HepG2 (cell line): Measurements from ENCODE around the gene ZNF585A. TPM values are rescaled to one million over a fixed set of nuclear protein-coding genes. Genes with fewer than 3 reads are reported as not detected.

ENCODE experiments used
- ATF3 ChIP-seq: sonication (generic); formaldehyde crosslinking; IDR thresholded peaks from 2 replicates; pipeline ENCODE4 v1.4.0; 2020; ENCODE audit warnings: missing genetic modification reagents
- DNMT3B ChIP-seq: conservative IDR thresholded peaks from 2 replicates; pipeline ENCODE4 v1.6.1; 2016; ENCODE audit warnings: missing biosample characterization, control low read depth
- E2F2 ChIP-seq: sonication (generic); formaldehyde crosslinking; IDR thresholded peaks from 2 replicates; pipeline ENCODE4 v1.4.0; 2020; ENCODE audit warnings: missing genetic modification reagents, borderline replicate concordance
- EP300 ChIP-seq, 3 experiments: sonication (generic) in 1 of 3; formaldehyde crosslinking in 1 of 3; IDR thresholded peaks; 2 replicates each; pipeline versions ENCODE4 v1.5.1 to v1.6.1; 2011 to 2020; ENCODE audit warnings: low read depth in 2 of 3, low read length in 2 of 3, borderline replicate concordance in 1 of 3, improper control_type of control experiment in 1 of 3, mild to moderate bottlenecking in 1 of 3, missing genetic modification reagents in 1 of 3, moderate library complexity in 1 of 3
- FOXC1 ChIP-seq: sonication (generic); formaldehyde crosslinking; IDR thresholded peaks from 2 replicates; pipeline ENCODE4 v1.8.0; 2022; ENCODE audit warnings: mild to moderate bottlenecking, missing genetic modification reagents, borderline replicate concordance
- GMEB2 ChIP-seq: IDR thresholded peaks from 2 replicates; pipeline ENCODE4 v1.6.1; 2016; ENCODE audit warnings: missing biosample characterization, missing genetic modification reagents, low read depth
- HMG20B ChIP-seq: conservative IDR thresholded peaks from 2 replicates; pipeline ENCODE4 v1.6.1; 2016; ENCODE audit warnings: missing genetic modification reagents, missing compliant biosample characterization
- SALL1 ChIP-seq: sonication (generic); formaldehyde crosslinking; IDR thresholded peaks from 2 replicates; pipeline ENCODE4 v1.8.0; 2022; ENCODE audit warnings: mild to moderate bottlenecking, missing genetic modification reagents
- U2AF1 ChIP-seq: fragments of 200-400 bp; formaldehyde crosslinking; optimal IDR thresholded peaks from 2 replicates; pipeline ENCODE3; 2017; ENCODE audit warnings: mild to moderate bottlenecking, low read depth, low read length
- ZBTB38 ChIP-seq: sonication (generic); formaldehyde crosslinking; IDR thresholded peaks from 2 replicates; pipeline ENCODE4 v1.5.1; 2020; ENCODE audit warnings: mild to moderate bottlenecking, missing genetic modification reagents
- ZC3H13 ChIP-seq: sonication (generic); formaldehyde crosslinking; IDR thresholded peaks from 2 replicates; pipeline ENCODE4 v1.8.1; 2023; ENCODE audit warnings: mild to moderate bottlenecking, missing genetic modification reagents, moderate library complexity
- ZFP90 ChIP-seq: sonication (generic); formaldehyde crosslinking; IDR thresholded peaks from 2 replicates; pipeline ENCODE4 v1.8.0; 2022; ENCODE audit warnings: missing genetic modification reagents, mild to moderate bottlenecking, inconsistent platforms, borderline replicate concordance
- ZIK1 ChIP-seq: sonication (generic); formaldehyde crosslinking; IDR thresholded peaks from 2 replicates; pipeline ENCODE4 v1.5.0; 2020; ENCODE audit warnings: mild to moderate bottlenecking, low read depth, missing genetic modification reagents, borderline replicate concordance
- ZMYM2 ChIP-seq: sonication (generic); formaldehyde crosslinking; IDR thresholded peaks from 2 replicates; pipeline ENCODE4 v1.8.0; 2022; ENCODE audit warnings: mild to moderate bottlenecking, missing genetic modification reagents
- ZNF12 ChIP-seq: sonication (generic); formaldehyde crosslinking; IDR thresholded peaks from 2 replicates; pipeline ENCODE4 v1.5.0; 2020; ENCODE audit warnings: missing genetic modification reagents
- ZNF225 ChIP-seq: sonication (generic); formaldehyde crosslinking; IDR thresholded peaks from 2 replicates; pipeline ENCODE4 v1.4.0; 2020; ENCODE audit warnings: mild to moderate bottlenecking, missing genetic modification reagents
- ZNF333 ChIP-seq: sonication (generic); formaldehyde crosslinking; IDR thresholded peaks from 2 replicates; pipeline ENCODE4 v1.4.0; 2020; ENCODE audit warnings: mild to moderate bottlenecking, missing genetic modification reagents, borderline replicate concordance
- ZNF547 ChIP-seq: sonication (generic); formaldehyde crosslinking; IDR thresholded peaks from 2 replicates; pipeline ENCODE4 v1.5.1; 2020; ENCODE audit warnings: mild to moderate bottlenecking, missing genetic modification reagents
- polyA plus RNA-seq, 8 experiments: library from polyadenylated mRNA; depleted of rRNA in 3 of 8; stranded (reverse) in 7 of 8; unstranded in 1 of 8; fragments of >200 nt; fragmentation: Illumina TruSeq in 4 of 8; extraction: Trizol in 4 of 8; gene quantifications; 2 replicates each; pipeline versions ENCODE4 v1.2.1 to v1.2.3, GENCODE V29; 2011 to 2016; ENCODE audit warnings: low read depth in 4 of 8, missing spikeins in 1 of 8, mixed read lengths in 1 of 8; ENCODE audit not compliant: insufficient read depth in 1 of 8
- total RNA-seq, 5 experiments: library from RNA; depleted of rRNA; stranded (reverse); fragments of >200 nt; fragmentation: Illumina TruSeq; extraction: Trizol; gene quantifications; 2 replicates each; pipeline ENCODE4 v1.2.3, GENCODE V29; 2016; ENCODE audit warnings: low read depth in 1 of 5
- TF ChIP-seq, protein P1 (sequence below): sonication (generic); formaldehyde crosslinking; IDR thresholded peaks from 2 replicates; pipeline ENCODE4 v1.5.1; 2020; ENCODE audit warnings: mild to moderate bottlenecking, missing genetic modification reagents, borderline replicate concordance
- TF ChIP-seq, protein P2 (sequence below): sonication (generic); formaldehyde crosslinking; IDR thresholded peaks from 2 replicates; pipeline ENCODE4 v1.9.0; 2021; ENCODE audit warnings: missing genetic modification reagents, borderline replicate concordance
- TF ChIP-seq, protein P3 (sequence below): sonication (generic); formaldehyde crosslinking; IDR thresholded peaks from 2 replicates; pipeline ENCODE4 v1.8.1; 2023; ENCODE audit warnings: mild to moderate bottlenecking, missing genetic modification reagents

Gene ZNF585A
- total and polyA plus RNA-seq, 2 of the 13 experiments (the other 11 are each of a cell fraction or from before 2014, with no cell fraction given), result 7.1 to 8.5 TPM

DNA sequence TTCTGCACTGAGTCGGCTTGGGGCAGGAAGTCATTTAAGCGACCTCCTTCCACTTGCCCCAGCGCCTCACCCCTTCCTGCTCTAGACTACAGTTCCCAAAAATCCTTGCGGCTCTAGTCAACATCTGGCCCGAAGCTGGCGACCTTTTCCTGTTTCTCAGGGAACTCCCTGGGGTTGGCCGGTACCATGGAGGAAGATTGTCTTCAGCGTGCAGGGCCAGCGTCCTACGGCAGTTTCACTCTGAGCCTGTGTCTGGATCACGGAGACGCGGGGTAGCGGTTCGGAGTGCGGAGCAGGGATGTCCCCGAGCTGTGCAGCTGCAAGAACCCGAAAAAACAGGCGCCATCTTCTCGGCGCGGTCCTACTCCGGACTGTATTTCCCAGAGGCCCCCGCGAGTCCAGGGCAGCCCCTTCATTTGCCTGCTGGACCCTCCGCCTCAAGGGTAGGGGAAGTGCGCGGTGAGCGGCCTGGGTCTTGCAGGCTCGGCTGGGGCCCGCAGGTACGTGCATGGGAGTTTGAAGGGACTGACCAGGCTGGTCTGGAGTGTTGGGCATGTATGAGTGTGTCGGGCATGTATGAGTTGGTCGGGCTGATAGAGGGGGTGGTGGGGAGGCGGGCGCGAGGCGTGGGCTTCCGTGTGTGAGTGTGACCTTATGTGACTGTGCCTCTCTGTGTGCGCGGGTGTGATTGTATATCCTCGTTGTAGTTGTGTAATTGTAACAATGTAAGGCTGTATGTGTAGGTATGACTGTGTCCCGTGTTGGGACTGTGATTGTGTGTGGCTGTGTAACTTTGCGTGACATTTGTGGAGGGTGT lies 45.5 kb upstream of the ZNF585A start, which contains the start of gene ZNF383 (continued):
- TF ChIP-seq, protein P1, sequence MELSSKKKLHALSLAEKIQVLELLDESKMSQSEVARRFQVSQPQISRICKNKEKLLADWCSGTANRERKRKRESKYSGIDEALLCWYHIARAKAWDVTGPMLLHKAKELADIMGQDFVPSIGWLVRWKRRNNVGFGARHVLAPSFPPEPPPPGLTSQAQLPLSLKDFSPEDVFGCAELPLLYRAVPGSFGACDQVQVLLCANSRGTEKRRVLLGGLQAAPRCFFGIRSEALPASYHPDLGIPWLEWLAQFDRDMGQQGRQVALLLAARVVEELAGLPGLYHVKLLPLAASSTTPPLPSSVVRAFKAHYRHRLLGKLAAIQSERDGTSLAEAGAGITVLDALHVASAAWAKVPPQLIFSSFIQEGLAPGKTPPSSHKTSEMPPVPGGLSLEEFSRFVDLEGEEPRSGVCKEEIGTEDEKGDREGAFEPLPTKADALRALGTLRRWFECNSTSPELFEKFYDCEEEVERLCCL (CRISPR knock-in tag), result 0 out of 2 replicates have a peak, but pooled peaks have one; percentile 69
- TF ChIP-seq ZNF12 (CRISPR knock-in tag) (no peak), FOXC1 (CRISPR knock-in tag) (peak; percentile 46; the same call in 1 of the 2 replicates), ZIK1 (CRISPR knock-in tag) (no peak), ZBTB38 (CRISPR knock-in tag) (peak; percentile 46; the same call in 1 of the 2 replicates), HMG20B (CRISPR knock-in tag) (no peak), ZNF333 (CRISPR knock-in tag) (peak; percentile 69; the same call in 1 of the 2 replicates), ZNF547 (CRISPR knock-in tag) (peak; percentile 28; the same call in 1 of the 2 replicates), EP300 (IDR thresholded peaks at IDR 0.05; ENCODE audit: low read depth in 2 of 2, low read length in 2 of 2) (no peak), EP300 (CRISPR knock-in tag; IDR thresholded peaks at IDR 0.05; ENCODE audit: borderline replicate concordance) (no peak), GMEB2 (CRISPR knock-in tag) (no peak), ZMYM2 (CRISPR knock-in tag) (no peak), ZC3H13 (CRISPR knock-in tag) (peak; percentile 87; the same call in 1 of the 2 replicates), ZNF225 (CRISPR knock-in tag) (peak; percentile 91; the same call in 1 of the 2 replicates), E2F2 (CRISPR knock-in tag) (no peak), ZFP90 (CRISPR knock-in tag) (no peak), ATF3 (CRISPR knock-in tag) (no peak), U2AF1 (no peak), SALL1 (CRISPR knock-in tag) (peak; percentile 70), DNMT3B (CRISPR knock-in tag) (no peak; the same call in 1 of the 2 replicates)
- TF ChIP-seq, protein P2, sequence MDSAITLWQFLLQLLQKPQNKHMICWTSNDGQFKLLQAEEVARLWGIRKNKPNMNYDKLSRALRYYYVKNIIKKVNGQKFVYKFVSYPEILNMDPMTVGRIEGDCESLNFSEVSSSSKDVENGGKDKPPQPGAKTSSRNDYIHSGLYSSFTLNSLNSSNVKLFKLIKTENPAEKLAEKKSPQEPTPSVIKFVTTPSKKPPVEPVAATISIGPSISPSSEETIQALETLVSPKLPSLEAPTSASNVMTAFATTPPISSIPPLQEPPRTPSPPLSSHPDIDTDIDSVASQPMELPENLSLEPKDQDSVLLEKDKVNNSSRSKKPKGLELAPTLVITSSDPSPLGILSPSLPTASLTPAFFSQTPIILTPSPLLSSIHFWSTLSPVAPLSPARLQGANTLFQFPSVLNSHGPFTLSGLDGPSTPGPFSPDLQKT (CRISPR knock-in tag), result no peak
- TF ChIP-seq, protein P3, sequence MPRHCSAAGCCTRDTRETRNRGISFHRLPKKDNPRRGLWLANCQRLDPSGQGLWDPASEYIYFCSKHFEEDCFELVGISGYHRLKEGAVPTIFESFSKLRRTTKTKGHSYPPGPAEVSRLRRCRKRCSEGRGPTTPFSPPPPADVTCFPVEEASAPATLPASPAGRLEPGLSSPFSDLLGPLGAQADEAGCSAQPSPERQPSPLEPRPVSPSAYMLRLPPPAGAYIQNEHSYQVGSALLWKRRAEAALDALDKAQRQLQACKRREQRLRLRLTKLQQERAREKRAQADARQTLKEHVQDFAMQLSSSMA (CRISPR knock-in tag), result 0 out of 2 replicates have a peak, but pooled peaks have one; percentile 52
